K562 (cell line): ENCODE data around the gene ITGAX. TPM values are rescaled to one million over a fixed set of nuclear protein-coding genes. Genes with fewer than 3 reads are reported as not detected.

Source experiments
- ATAC-seq: fragments of 200-7000 bp; cut with Tn5 transposase; 3 replicates; pipeline ENCODE4 v1.9.1; 2020; ENCODE audit warnings: moderate library complexity
- BruUV-seq: library from RNA; stranded (reverse); fragments of 400-500 nt; replicated peaks from 2 replicates; lab custom pipeline; 2021; lab: Mats Ljungman, UMichigan
- CTCF ChIA-PET: fragments of 300-600 bp; formaldehyde crosslinking; extraction: SDS; loops from one replicate; lab custom pipeline; 2021; ENCODE audit warnings: low intra/inter-chr PET ratio; lab: Yijun Ruan, JAX
- POLR2A ChIA-PET: fragments of 300-600, 350-650 bp; sonication (Branson Sonifier 250); formaldehyde crosslinking; extraction: SDS; loops from one replicate; lab custom pipeline; 2021; ENCODE audit warnings: antibody characterized with exemption, inconsistent platforms; lab: Yijun Ruan, JAX
- DNase-seq, 4 experiments: peaks; one replicate each; pipeline versions ENCODE4 v3.0.0 to v3.0.0-alpha.2; 2011 to 2018; ENCODE audit warnings: low spot score in 3 of 4, mixed read lengths in 3 of 4; ENCODE audit errors: extremely low read depth in 1 of 4
- FAIRE-seq: peaks from 2 replicates; lab custom pipeline; 2011; peaks lifted over from hg19 to GRCh38; lab: Jason Lieb, UNC
- H2AFZ ChIP-seq: 2 replicates; pipeline ENCODE4 v1.6.0; 2011; ENCODE audit warnings: low read depth, low read length, control low read depth, inconsistent platforms
- H3K27ac ChIP-seq: fragments of 200-600 bp; 3 replicates; pipeline ENCODE4 v1.8.0; 2011; ENCODE audit warnings: low read depth, mild to moderate bottlenecking, control low read depth, inconsistent platforms, low read length, moderate library complexity, mixed read lengths; ENCODE audit errors: extremely low read depth
- H3K27me3 ChIP-seq, 2 experiments: fragments of 300-600 bp in 1 of 2; 2 replicates in 1 of 2; 3 replicates in 1 of 2; pipeline versions ENCODE4 v1.6.0 to v1.8.0; 2011; ENCODE audit warnings: inconsistent platforms in 2 of 2, low read length in 2 of 2, mild to moderate bottlenecking in 1 of 2, mixed read lengths in 1 of 2, moderate library complexity in 1 of 2; ENCODE audit not compliant: control insufficient read depth in 2 of 2, insufficient read depth in 2 of 2
- H3K36me3 ChIP-seq: fragments of 300-600 bp; 3 replicates; pipeline ENCODE4 v1.8.0; 2011; ENCODE audit warnings: mild to moderate bottlenecking, low read length, inconsistent platforms; ENCODE audit not compliant: control insufficient read depth, insufficient read depth
- H3K4me1 ChIP-seq, 2 experiments: fragments of 200-600 bp in 1 of 2; replicated peaks in 1 of 2; 2 replicates in 1 of 2; 3 replicates in 1 of 2; pipeline versions ENCODE4 v1.5.1 to v1.8.0; 2011; ENCODE audit warnings: inconsistent platforms in 2 of 2, low read length in 2 of 2, mild to moderate bottlenecking in 1 of 2, mixed read lengths in 1 of 2, moderate library complexity in 1 of 2; ENCODE audit not compliant: control insufficient read depth in 2 of 2, insufficient read depth in 2 of 2
- H3K4me2 ChIP-seq: 2 replicates; pipeline ENCODE4 v1.6.1; 2011; ENCODE audit warnings: low read length, control low read depth, inconsistent platforms, mixed read lengths; ENCODE audit not compliant: insufficient read depth
- H3K4me3 ChIP-seq: fragments of 200-600 bp; sonication (generic), shearing (Covaris generic); 2 replicates; pipeline ENCODE4 v1.5.1; 2016; ENCODE audit warnings: control low read depth, inconsistent platforms
- H3K79me2 ChIP-seq: fragments of 200-600 bp; 3 replicates; pipeline ENCODE4 v1.8.0; 2011; ENCODE audit warnings: low read length, inconsistent platforms; ENCODE audit not compliant: control insufficient read depth, insufficient read depth
- H3K9ac ChIP-seq, 2 experiments: 2 replicates each; pipeline versions ENCODE4 v1.6.0 to v1.6.1; 2011; ENCODE audit warnings: low read depth in 2 of 2, low read length in 2 of 2, control low read depth in 1 of 2, inconsistent platforms in 1 of 2, mild to moderate bottlenecking in 1 of 2, mixed read lengths in 1 of 2; ENCODE audit not compliant: insufficient read depth in 1 of 2
- H3K9me1 ChIP-seq: one replicate; pipeline ENCODE4 v1.6.0; 2011; ENCODE audit warnings: inconsistent platforms, mild to moderate bottlenecking, low read length, moderate library complexity; ENCODE audit not compliant: control insufficient read depth, insufficient read depth
- H3K9me3 ChIP-seq: replicated peaks from 2 replicates; pipeline ENCODE4 v1.5.1; 2011; ENCODE audit warnings: low read depth, low read length, inconsistent platforms; ENCODE audit not compliant: control insufficient read depth, insufficient read depth
- H4K20me1 ChIP-seq: replicated peaks from 2 replicates; pipeline ENCODE4 v1.6.1; 2011; ENCODE audit warnings: low read length, inconsistent platforms, mixed read lengths; ENCODE audit not compliant: control insufficient read depth, insufficient read depth
- ATF2 ChIP-seq: sonication (generic); formaldehyde crosslinking; IDR thresholded peaks from 2 replicates; pipeline ENCODE4 v1.8.1; 2022; ENCODE audit warnings: missing genetic modification reagents
- GABPB2 ChIP-seq: fragments of 250-450 bp; sonication (Bioruptor Pico); conservative IDR thresholded peaks from 2 replicates; pipeline ENCODE4 v1.5.1; 2021; ENCODE audit warnings: mild to moderate bottlenecking
- ILK ChIP-seq: fragments of 450-650 bp; IDR thresholded peaks from 2 replicates; pipeline ENCODE4 v1.6.1; 2016; ENCODE audit warnings: missing genetic modification characterization, low read depth, mild to moderate bottlenecking, missing compliant biosample characterization, moderate library complexity, borderline replicate concordance
- MCM3 ChIP-seq: fragments of 450-650 bp; IDR thresholded peaks from 2 replicates; pipeline ENCODE4 v1.6.1; 2016
- RAD51 ChIP-seq: fragments of 450-650 bp; IDR thresholded peaks from 2 replicates; pipeline ENCODE4 v1.7.1; 2016; ENCODE audit warnings: low read depth, mild to moderate bottlenecking, borderline replicate concordance
- THAP7 ChIP-seq: fragments of 250-450 bp; sonication (Bioruptor Pico); IDR thresholded peaks from 2 replicates; pipeline ENCODE4 v1.5.0; 2021
- ZC3H4 ChIP-seq: sonication (generic); formaldehyde crosslinking; IDR thresholded peaks from 2 replicates; pipeline ENCODE4 v1.9.0; 2021; ENCODE audit warnings: missing genetic modification reagents, borderline replicate concordance
- ZNF184 ChIP-seq: sonication (generic); formaldehyde crosslinking; IDR thresholded peaks from 2 replicates; pipeline ENCODE4 v1.5.0; 2020; ENCODE audit warnings: missing genetic modification reagents
- ZNF253 ChIP-seq: fragments of 250-450 bp; sonication (Bioruptor Pico); conservative IDR thresholded peaks from 2 replicates; pipeline ENCODE4 v1.6.1; 2021; ENCODE audit warnings: mild to moderate bottlenecking
- ZNF274 ChIP-seq: IDR thresholded peaks from 2 replicates; pipeline ENCODE4 v1.6.1; 2011; ENCODE audit warnings: low read depth, mild to moderate bottlenecking, low read length, moderate library complexity, borderline replicate concordance
- ZNF780A ChIP-seq: fragments of 250-450 bp; sonication (Bioruptor Pico); IDR thresholded peaks from 2 replicates; pipeline ENCODE4 v1.5.0; 2021; ENCODE audit warnings: mild to moderate bottlenecking
- WGBS: fragments of 100-300 bp; shearing (Covaris generic); methylation state at CpG from one replicate; pipeline ENCODE4 v1.1.6; 2016; ENCODE audit warnings: low coverage, mixed read lengths; ENCODE audit not compliant: insufficient coverage; ENCODE audit errors: missing lambda C conversion rate; 5-methylcytosine and 5-hydroxymethylcytosine counted together
- in situ Hi-C: fragments of 300-500 bp; cut with MboI; formaldehyde crosslinking; loops from 4 replicates; pipeline ENCODE4 v1.15.0; 2018; ENCODE audit warnings: inconsistent platforms, mixed read lengths
- intact Hi-C: fragments of 100-400 bp; cut with micrococcal nuclease; formaldehyde crosslinking; loops from 2 replicates; pipeline ENCODE4 v1.14.2; 2022
- polyA plus RNA-seq, 8 experiments: library from polyadenylated mRNA; depleted of rRNA in 4 of 8; stranded (reverse) in 5 of 8; unstranded in 3 of 8; fragments of >200 nt; fragmentation: Nextera tagmentation in 2 of 8; fragmentation: Illumina TruSeq in 1 of 8; extraction: Ambion mirVana in 2 of 8; extraction: Trizol in 1 of 8; gene quantifications; 2 replicates each; pipeline versions ENCODE4 v1.2.1 to v1.2.3, GENCODE V29; 2011 to 2014; ENCODE audit warnings: inconsistent platforms in 1 of 8, missing spikeins in 1 of 8
- total RNA-seq, 7 experiments: library from RNA; depleted of rRNA in 6 of 7; stranded (reverse); fragments of >200 nt in 6 of 7; fragmentation: Illumina TruSeq in 2 of 7; extraction: Trizol in 2 of 7; gene quantifications; 2 replicates each; pipeline versions ENCODE4 v1.2.1 to v1.2.3, GENCODE V29; 2011 to 2021; ENCODE audit warnings: low replicate concordance in 1 of 7

Gene ITGAX
- total and polyA plus RNA-seq, 9 of the 15 experiments (the other 6 are each of a cell fraction or from before 2014, with no cell fraction given) = 0.03 to 0.58 (median 0.14) TPM

GRCh38 chr16:31429796-31430195 lies 74.8 kb downstream of the ITGAX start:
- ATAC-seq (no peak), DNase-seq (no peak)
- Histone ChIP-seq H3K9me3 (no peaks in the 10 kb centered on the region), H3K4me2 (no peak overlapping the region), H3K9me1 (no peaks in the 10 kb centered on the region), H2AFZ (no peak overlapping the region), H3K4me3 (no peak overlapping the region), H3K27ac (no peak overlapping the region), H3K4me1 (peaks cover 0 to 10% of the 10 kb centered on the region in 2 experiments; a peak in 2 of 5 replicates), H3K79me2 (no peaks in the 10 kb centered on the region)
- CTCF ChIA-PET = no interaction called here
- 3% methylated on average over 3 of the region's 3 CpGs for WGBS
- in situ Hi-C loops = loop anchor here (25.0 kb wide), 1 partner anchor 442 kb away; the partner anchor contains the start of gene HSD3B7
- no peak for TF ChIP-seq ZNF274
- TF ChIP-seq ILK (tag) = no peak
- no peak for TF ChIP-seq ZNF780A (CRISPR knock-in tag)
- TF ChIP-seq ZNF184 = no peak
- no peak for TF ChIP-seq RAD51
- TF ChIP-seq ZC3H4 (CRISPR knock-in tag) = no peak
- no peak for TF ChIP-seq THAP7 (CRISPR knock-in tag)
- TF ChIP-seq MCM3 = no peak
- no peak for TF ChIP-seq ATF2
- no peak for TF ChIP-seq GABPB2 (CRISPR knock-in tag)
- TF ChIP-seq ZNF253 (CRISPR knock-in tag) = no peak
- TF ChIP-seq, all 486 proteins: peak for 0
- BruUV-seq = no TSS peak
- H3K27me3 ChIP-seq = peaks cover under 1 to 5% of the 10 kb centered on the region in 2 experiments; a peak in 4 of 5 replicates
- no peak for FAIRE-seq
- no peaks in the 10 kb centered on the region for H4K20me1 ChIP-seq
- no peaks in the 10 kb centered on the region for H3K36me3 ChIP-seq
- no peak overlapping the region for H3K9ac ChIP-seq
- intact Hi-C loops = no loop called here
- POLR2A ChIA-PET = no interaction called here
